Keratinocyte (primary cell): ENCODE measurements around the gene CHID1.

Source experiments
- CTCF ChIP-seq, 3 experiments: IDR thresholded peaks in 1 of 3; conservative IDR thresholded peaks in 1 of 3; optimal IDR thresholded peaks in 1 of 3; 2 replicates in 2 of 3; 3 replicates in 1 of 3; pipeline versions ENCODE3 to v1.5.1; 2011; ENCODE audit warnings: low read length in 3 of 3, mild to moderate bottlenecking in 3 of 3, moderate library complexity in 2 of 3, control low read depth in 1 of 3, inconsistent platforms in 1 of 3; ENCODE audit not compliant: insufficient read depth in 2 of 3; ENCODE audit errors: extremely low read depth in 1 of 3
- EZH2 ChIP-seq: IDR thresholded peaks from one replicate; pipeline ENCODE4 v1.6.1; 2012; ENCODE audit warnings: inconsistent platforms, mild to moderate bottlenecking, low read length, moderate library complexity

- no peak for TF ChIP-seq CTCF (optimal IDR thresholded peaks at IDR 0.05 in 1 of 3, IDR thresholded peaks at IDR 0.05 in 1 of 3, conservative IDR thresholded peaks at IDR 0.05 in 1 of 3; ENCODE audit: extremely low read depth in 1 of 3, insufficient read depth in 2 of 3, low read length in 3 of 3)
- no peak for TF ChIP-seq EZH2
Observed at GRCh38 chr11:856397-856796, 54.2 kb downstream of the CHID1 start.
